PC-3 (cell line): ENCODE measurements around the gene IL17B. TPM values are rescaled to one million over a fixed set of nuclear protein-coding genes. Genes with fewer than 3 reads are reported as not detected.

ENCODE experiments used
- ATAC-seq: fragments of 200-7000 bp; cut with Tn5 transposase; 2 replicates; pipeline ENCODE4 v1.9.1; 2020; ENCODE audit warnings: mild to moderate bottlenecking, moderate library complexity
- BruUV-seq: library from RNA; stranded (reverse); fragments of 400-500 nt; replicated peaks from 2 replicates; lab custom pipeline; 2021; lab: Mats Ljungman, UMichigan
- CTCF ChIA-PET: fragments of 300-600 bp; sonication (Branson Sonifier 250); formaldehyde crosslinking; loops from one replicate; lab custom pipeline; 2022; ENCODE audit warnings: antibody characterized with exemption; lab: Charles Lee
- POLR2A ChIA-PET: fragments of 300-600 bp; sonication (Branson Sonifier 250); formaldehyde crosslinking; loops from one replicate; lab custom pipeline; 2022; ENCODE audit warnings: antibody characterized with exemption; ENCODE audit not compliant: unreplicated experiment; lab: Charles Lee
- DNase-seq: peaks from one replicate; pipeline ENCODE4 v3.0.0-alpha.2; 2015
- H2AFZ ChIP-seq: fragments of 300-600 bp; sonication (generic); 2 replicates; pipeline ENCODE4 v1.6.0; 2016; ENCODE audit warnings: antibody characterized with exemption, low read length
- H3F3A ChIP-seq: fragments of 300-600 bp; sonication (generic); one replicate; pipeline ENCODE4 v1.6.0; 2017; ENCODE audit warnings: antibody characterized with exemption, low read length, control low read depth, mild to moderate bottlenecking; ENCODE audit not compliant: unreplicated experiment
- H3K27ac ChIP-seq: fragments of 300-600 bp; sonication (generic); 2 replicates; pipeline ENCODE4 v1.5.1; 2016; ENCODE audit warnings: mild to moderate bottlenecking, low read length
- H3K27me3 ChIP-seq: fragments of 300-600 bp; sonication (generic); 2 replicates; pipeline ENCODE4 v1.6.1; 2016; ENCODE audit warnings: low read length, mixed read lengths
- H3K36me3 ChIP-seq: fragments of 300-600 bp; sonication (generic); 2 replicates; pipeline ENCODE4 v1.6.1; 2016; ENCODE audit warnings: low read depth, mixed run types, low read length, mixed read lengths
- H3K4me1 ChIP-seq: fragments of 300-600 bp; sonication (generic); 2 replicates; pipeline ENCODE4 v1.5.1; 2016; ENCODE audit warnings: low read length; ENCODE audit not compliant: insufficient read depth
- H3K4me2 ChIP-seq: fragments of 300-600 bp; sonication (generic); 2 replicates; pipeline ENCODE4 v1.6.0; 2016; ENCODE audit warnings: low read length
- H3K4me3 ChIP-seq: fragments of 300-600 bp; sonication (generic); 2 replicates; pipeline ENCODE4 v1.5.1; 2016; ENCODE audit warnings: mild to moderate bottlenecking, low read length, mixed read lengths
- H3K79me2 ChIP-seq: fragments of 300-600 bp; sonication (generic); 2 replicates; pipeline ENCODE4 v1.6.1; 2017; ENCODE audit warnings: low read length, mixed read lengths
- H3K9ac ChIP-seq: fragments of 300-600 bp; sonication (generic); 2 replicates; pipeline ENCODE4 v1.6.0; 2016; ENCODE audit warnings: mild to moderate bottlenecking, low read length
- H3K9me2 ChIP-seq: fragments of 300-600 bp; sonication (generic); replicated peaks from 2 replicates; pipeline ENCODE4 v1.6.1; 2016; ENCODE audit warnings: mixed run types, low read length, mixed read lengths
- H3K9me3 ChIP-seq: fragments of 300-600 bp; sonication (generic); 2 replicates; pipeline ENCODE4 v1.6.1; 2016; ENCODE audit warnings: low read length, mixed read lengths
- H4K20me1 ChIP-seq: fragments of 300-600 bp; sonication (generic); 2 replicates; pipeline ENCODE4 v1.6.1; 2016; ENCODE audit warnings: low read length, mixed read lengths
- CTCF ChIP-seq: fragments of 300-600 bp; sonication (generic); conservative IDR thresholded peaks from 2 replicates; pipeline ENCODE4 v1.5.1; 2017; ENCODE audit warnings: antibody characterized with exemption, low read depth, mild to moderate bottlenecking, low read length
- EZH2 ChIP-seq: fragments of 300-600 bp; sonication (generic); IDR thresholded peaks from one replicate; pipeline ENCODE4 v1.6.1; 2017; ENCODE audit warnings: antibody characterized with exemption, mild to moderate bottlenecking, low read length; ENCODE audit not compliant: unreplicated experiment
- EZH2phosphoT487 ChIP-seq: fragments of 300-600 bp; sonication (generic); IDR thresholded peaks from 2 replicates; pipeline ENCODE4 v1.6.1; 2018; ENCODE audit warnings: mild to moderate bottlenecking, antibody characterized with exemption, low read length, borderline replicate concordance
- intact Hi-C: fragments of 100-400 bp; cut with micrococcal nuclease; formaldehyde crosslinking; loops from 2 replicates; pipeline ENCODE4 v1.9.0; 2023
- total RNA-seq: library from RNA; depleted of rRNA; stranded (reverse); fragments of >200 nt; gene quantifications from 2 replicates; pipeline ENCODE4 v1.2.3, GENCODE V29; 2014

Gene IL17B
- total RNA-seq, 1 experiment from 2014 or later = not detected

GRCh38 chr5:149387982-149388381 is 8.9 kb upstream of the IL17B start:
- DNase-seq = no peak
- no peak for ATAC-seq
- H3K27me3 ChIP-seq = no peaks in the 10 kb centered on the region
- H2AFZ ChIP-seq = no peak overlapping the region
- no peaks in the 10 kb centered on the region for H3F3A ChIP-seq
- no peaks in the 10 kb centered on the region for H3K9me2 ChIP-seq
- BruUV-seq = no TSS peak
- H4K20me1 ChIP-seq = no peaks in the 10 kb centered on the region
- no peaks in the 10 kb centered on the region for H3K9me3 ChIP-seq
- H3K9ac ChIP-seq = no peak overlapping the region
- H3K79me2 ChIP-seq = no peaks in the 10 kb centered on the region
- intact Hi-C loops = no loop called here
- no peaks in the 10 kb centered on the region for H3K36me3 ChIP-seq
- H3K27ac ChIP-seq = no peak overlapping the region
- TF ChIP-seq CTCF = no peak
- TF ChIP-seq EZH2phosphoT487 = no peak
- no peak for TF ChIP-seq EZH2
- peaks cover 3% of the 10 kb centered on the region; the same call in 1 of the 2 replicates for H3K4me1 ChIP-seq
- H3K4me3 ChIP-seq = no peak overlapping the region
- CTCF ChIA-PET = no interaction called here
- POLR2A ChIA-PET = no interaction called here
- H3K4me2 ChIP-seq = no peak overlapping the region

- TF ChIP-seq CTCF = no peak
- TF ChIP-seq EZH2phosphoT487 = no peak
- TF ChIP-seq EZH2 = no peak
- POLR2A ChIA-PET = no interaction called here
Measured at GRCh38 chr5:149387081-149387631, 8.1 kb upstream of the IL17B start.

GRCh38 chr5:149386166-149386565 is 7.1 kb upstream of the IL17B start:
- H3K4me1 ChIP-seq = no peaks in the 10 kb centered on the region
- intact Hi-C loops = no loop called here
- H3K36me3 ChIP-seq = no peaks in the 10 kb centered on the region
- DNase-seq (no peak), ATAC-seq (no peak)
- TF ChIP-seq CTCF (no peak), EZH2phosphoT487 (no peak), EZH2 (no peak)
- no peak overlapping the region for H3K4me2 ChIP-seq
- H3K79me2 ChIP-seq = no peaks in the 10 kb centered on the region
- no peaks in the 10 kb centered on the region for H3F3A ChIP-seq
- no peaks in the 10 kb centered on the region for H3K27me3 ChIP-seq
- no peak overlapping the region for H3K9ac ChIP-seq
- ChIA-PET CTCF (interaction anchor here (1.1 kb wide), 1 partner anchor 49 kb away, joined by 5 read pairs; no protein-coding TSS in a partner anchor), POLR2A (no interaction called here)
- H3K4me3 ChIP-seq = no peak overlapping the region
- H2AFZ ChIP-seq = no peak overlapping the region
- BruUV-seq = no TSS peak
- no peaks in the 10 kb centered on the region for H4K20me1 ChIP-seq
- H3K9me2 ChIP-seq = no peaks in the 10 kb centered on the region
- H3K9me3 ChIP-seq = no peaks in the 10 kb centered on the region
- H3K27ac ChIP-seq = no peak overlapping the region

More at GRCh38 chr5:149387081-149387631, 8.1 kb upstream of the IL17B start:
- no peak overlapping the region for H3K9ac ChIP-seq
- no peaks in the 10 kb centered on the region for H3K27me3 ChIP-seq
- intact Hi-C loops = no loop called here
- no peaks in the 10 kb centered on the region for H3K9me3 ChIP-seq
- H3K36me3 ChIP-seq = no peaks in the 10 kb centered on the region
- H2AFZ ChIP-seq = no peak overlapping the region
- no peak overlapping the region for H3K4me2 ChIP-seq
- H3K79me2 ChIP-seq = no peaks in the 10 kb centered on the region
- H3F3A ChIP-seq = no peaks in the 10 kb centered on the region
- DNase-seq (no peak), ATAC-seq (no peak)
- H3K4me1 ChIP-seq = no peaks in the 10 kb centered on the region
- BruUV-seq = no TSS peak
- no peak overlapping the region for H3K27ac ChIP-seq
- CTCF ChIA-PET = no interaction called here
- H4K20me1 ChIP-seq = no peaks in the 10 kb centered on the region
- H3K9me2 ChIP-seq = no peaks in the 10 kb centered on the region
- H3K4me3 ChIP-seq = no peak overlapping the region
